GM12892 (cell line): ENCODE results near the gene ITPRID1.

Experiments used
- POLR2A ChIP-seq: IDR thresholded peaks from 2 replicates; pipeline ENCODE4 v1.6.1; 2011; ENCODE audit warnings: low read depth, low read length, control low read depth
- POLR2AphosphoS5 ChIP-seq: IDR thresholded peaks from 2 replicates; pipeline ENCODE4 v1.6.1; 2011; ENCODE audit warnings: low read depth, low read length, control low read depth
- TAF1 ChIP-seq: IDR thresholded peaks from 2 replicates; pipeline ENCODE4 v1.6.1; 2011; ENCODE audit warnings: low read depth, mild to moderate bottlenecking, control low read depth, low read length, borderline replicate concordance

GRCh38 chr7:31633467-31633866, 119.6 kb downstream of the ITPRID1 start:
- no peak for TF ChIP-seq TAF1
- TF ChIP-seq POLR2A = no peak
- no peak for TF ChIP-seq POLR2AphosphoS5
